Measurements from ENCODE around the gene MYO1D.

MYO1D gene

DNA sequence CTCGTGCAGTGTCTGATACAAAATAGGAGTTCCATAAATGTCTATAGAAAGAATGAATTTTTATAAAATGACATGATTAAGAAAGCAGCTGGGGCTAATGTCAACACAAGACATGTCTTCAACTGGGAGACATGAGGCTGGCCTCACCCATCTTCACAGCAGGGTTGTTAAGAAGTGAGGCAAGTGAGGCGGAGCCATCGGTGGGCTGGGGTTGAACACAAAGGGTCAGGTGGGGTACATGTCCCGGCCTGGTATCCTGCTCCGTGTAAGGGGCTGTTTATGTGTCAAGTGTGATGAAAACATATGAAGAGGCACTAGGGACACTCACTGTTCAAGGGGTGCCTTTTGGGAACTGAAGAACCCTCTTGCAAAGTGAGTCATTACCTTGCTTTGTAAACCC is 368.0 kb downstream of the MYO1D start:
- no peak overlapping the region for H3K9ac ChIP-seq (ENCODE audit: low read length in 2 of 2)
- H3K4me1 ChIP-seq (ENCODE audit: control insufficient read depth, insufficient read depth, low read length): peaks cover 7% of the 10 kb centered on the region
- H3K27me3 ChIP-seq (ENCODE audit: control insufficient read depth in 1 of 2, insufficient read depth in 2 of 2, low read length in 2 of 2): no peaks in the 10 kb centered on the region

DNA sequence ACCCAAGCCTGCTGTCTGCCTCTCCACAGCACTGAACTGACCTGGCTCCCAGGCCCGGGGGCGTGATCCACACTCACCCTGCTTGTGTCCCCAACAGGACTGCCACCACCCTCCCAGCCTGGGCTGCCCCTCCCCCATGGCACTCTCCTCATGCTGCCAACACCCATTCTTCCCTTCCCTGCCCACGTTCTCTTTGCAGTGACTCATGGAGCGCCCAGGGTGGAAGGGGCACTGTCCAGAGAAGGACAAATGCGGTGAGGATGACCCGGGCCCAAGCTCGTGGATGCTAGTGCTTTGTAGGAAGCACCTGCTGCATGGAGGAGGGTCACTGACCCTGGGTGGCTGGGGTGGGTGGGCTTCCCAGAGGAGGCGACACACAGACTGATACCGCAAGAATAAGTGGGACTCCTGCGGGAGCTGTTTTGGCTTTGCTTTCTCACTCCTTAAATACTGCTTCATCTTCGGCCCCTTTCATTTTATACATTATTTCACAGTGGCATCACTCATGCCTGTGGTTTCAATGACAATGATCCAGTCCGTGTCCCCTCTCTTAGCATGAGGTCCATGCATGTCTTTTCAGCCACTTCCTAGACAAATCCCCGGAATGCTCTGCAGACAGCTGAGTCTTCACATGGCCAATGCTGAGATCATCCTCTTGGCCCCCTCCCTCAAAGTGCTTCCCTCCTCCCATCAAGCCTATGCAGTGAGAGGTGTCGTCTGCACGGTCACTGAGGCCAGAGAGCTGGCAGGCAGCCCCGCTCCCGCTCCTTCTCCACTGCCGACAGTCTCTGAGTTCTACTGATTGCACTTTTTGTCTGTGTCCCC is 372.5 kb downstream of the MYO1D start:
- H3K9ac ChIP-seq (ENCODE audit: low read length in 2 of 2): no peak overlapping the region
- no peaks in the 10 kb centered on the region for H3K9me3 ChIP-seq (ENCODE audit: control insufficient read depth in 2 of 2, low read length in 2 of 2)
- no peaks in the 10 kb centered on the region for H3K36me3 ChIP-seq (ENCODE audit: control insufficient read depth in 2 of 2, insufficient read depth in 2 of 2, low read length in 2 of 2)
- no peaks in the 10 kb centered on the region for H3K27me3 ChIP-seq (ENCODE audit: control insufficient read depth in 1 of 2, insufficient read depth in 2 of 2, low read length in 2 of 2)
- no peak overlapping the region for H3K4me3 ChIP-seq (ENCODE audit: low read length in 2 of 2)
- peaks cover 7% of the 10 kb centered on the region for H3K4me1 ChIP-seq (ENCODE audit: control insufficient read depth, insufficient read depth, low read length)
- no peak overlapping the region for H3K27ac ChIP-seq (ENCODE audit: low read length)

More for the DNA sequence above, 368.0 kb downstream of the MYO1D start:
- Histone ChIP-seq H3K9me3 (ENCODE audit: control insufficient read depth in 2 of 2, low read length in 2 of 2) (no peaks in the 10 kb centered on the region), H3K36me3 (ENCODE audit: control insufficient read depth in 2 of 2, insufficient read depth in 2 of 2, low read length in 2 of 2) (no peaks in the 10 kb centered on the region), H3K4me3 (ENCODE audit: low read length in 2 of 2) (no peak overlapping the region), H3K27ac (ENCODE audit: low read length) (no peak overlapping the region)

DNA sequence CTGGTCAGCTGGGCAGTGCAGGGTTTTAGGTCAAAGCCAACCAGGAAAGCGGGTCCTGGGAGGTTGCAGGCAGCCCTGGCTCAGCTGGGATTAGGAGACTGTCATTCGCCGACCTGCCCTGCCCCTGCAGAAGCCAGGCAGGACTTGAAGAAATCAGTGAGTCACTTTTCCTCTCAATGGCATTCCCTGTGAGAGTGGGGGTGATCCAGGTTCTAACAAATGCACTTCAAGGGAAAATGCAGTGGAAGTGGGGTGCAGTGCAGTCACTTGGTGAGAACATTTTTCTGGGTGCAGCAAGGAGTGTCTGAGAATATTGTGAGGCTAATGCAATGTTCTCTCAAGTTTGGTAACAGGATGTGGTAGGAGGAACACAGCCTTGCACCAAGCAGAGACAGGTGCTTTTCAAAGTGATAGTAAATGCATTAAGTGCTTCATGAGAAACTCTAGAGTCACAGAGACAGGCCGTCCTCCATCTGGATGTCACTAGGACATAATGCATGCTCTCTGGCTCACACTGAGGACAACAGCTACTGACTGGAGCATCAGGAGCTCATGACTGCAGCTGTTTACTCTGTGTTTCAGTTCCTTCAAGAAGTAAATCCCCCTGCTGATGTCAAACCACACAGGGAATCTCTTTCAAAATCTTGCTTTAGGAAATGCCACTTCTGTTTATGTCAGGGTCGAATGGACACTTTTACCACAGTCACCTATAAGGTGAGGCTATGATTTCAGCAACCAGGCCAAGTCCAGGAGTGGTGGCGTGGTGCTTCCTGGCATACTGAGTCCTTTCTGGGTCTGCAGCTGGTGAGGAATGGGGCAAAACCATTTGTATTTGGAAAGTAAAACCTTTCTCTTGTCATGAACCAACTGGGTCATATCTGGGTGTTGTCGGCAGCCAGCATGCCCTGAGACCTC is 373.4 kb downstream of the MYO1D start:
- Histone ChIP-seq H3K4me3 (ENCODE audit: low read length in 2 of 2) (no peak overlapping the region), H3K27ac (ENCODE audit: low read length) (no peak overlapping the region), H3K36me3 (ENCODE audit: control insufficient read depth in 2 of 2, insufficient read depth in 2 of 2, low read length in 2 of 2) (no peaks in the 10 kb centered on the region)

DNA sequence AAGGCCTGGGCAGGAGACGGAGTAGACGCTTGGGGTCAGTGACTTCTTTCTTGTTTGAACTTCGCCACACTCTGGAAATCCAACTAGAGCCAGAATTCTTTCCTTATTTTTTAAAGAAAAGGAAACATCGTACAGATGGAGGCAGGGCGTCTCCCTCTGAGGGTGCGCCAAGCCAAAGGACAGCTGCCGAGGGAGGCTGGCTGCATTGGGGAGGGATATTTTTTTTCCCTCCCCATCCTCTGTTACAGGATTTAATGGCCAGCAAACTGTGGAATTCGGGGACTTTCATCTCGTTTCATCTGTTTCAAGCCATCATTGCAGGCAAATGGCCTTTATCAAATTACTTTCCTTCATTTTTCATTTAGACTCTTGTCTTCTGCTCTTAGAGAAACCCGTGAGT is 374.2 kb downstream of the MYO1D start:
- Histone ChIP-seq H3K36me3 (ENCODE audit: control insufficient read depth in 2 of 2, insufficient read depth in 2 of 2, low read length in 2 of 2) (no peaks in the 10 kb centered on the region), H3K9me3 (ENCODE audit: control insufficient read depth in 2 of 2, low read length in 2 of 2) (no peaks in the 10 kb centered on the region), H3K4me3 (ENCODE audit: low read length in 2 of 2) (no peak overlapping the region), H3K27me3 (ENCODE audit: control insufficient read depth in 1 of 2, insufficient read depth in 2 of 2, low read length in 2 of 2) (no peaks in the 10 kb centered on the region), H3K9ac (ENCODE audit: low read length in 2 of 2) (no peak overlapping the region), H3K4me1 (ENCODE audit: control insufficient read depth, insufficient read depth, low read length) (peaks cover 7% of the 10 kb centered on the region), H3K27ac (ENCODE audit: low read length) (no peak overlapping the region)

More for the DNA sequence above, 373.4 kb downstream of the MYO1D start:
- Histone ChIP-seq H3K4me1 (ENCODE audit: control insufficient read depth, insufficient read depth, low read length) (peaks cover 7% of the 10 kb centered on the region), H3K9me3 (ENCODE audit: control insufficient read depth in 2 of 2, low read length in 2 of 2) (no peaks in the 10 kb centered on the region), H3K27me3 (ENCODE audit: control insufficient read depth in 1 of 2, insufficient read depth in 2 of 2, low read length in 2 of 2) (no peaks in the 10 kb centered on the region), H3K9ac (ENCODE audit: low read length in 2 of 2) (no peak overlapping the region)

DNA sequence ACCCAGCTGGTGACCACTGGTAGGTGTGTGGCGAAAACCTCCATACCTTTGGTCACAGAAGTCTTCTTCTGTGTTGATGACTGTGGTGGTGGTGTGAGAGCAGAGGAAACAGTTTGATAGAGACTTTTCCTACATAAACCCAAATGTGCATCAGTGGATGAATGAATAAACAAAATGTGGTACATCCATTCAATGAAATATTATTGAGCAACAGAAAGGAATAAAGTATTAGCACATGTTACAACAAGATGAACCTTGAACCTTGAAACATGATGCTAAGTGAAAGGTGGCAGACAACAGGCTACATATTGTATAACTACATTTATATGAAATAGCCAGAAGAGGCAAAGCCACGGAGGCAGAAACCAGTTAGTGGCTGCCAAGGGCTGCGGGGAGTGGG is 374.9 kb downstream of the MYO1D start:
- Histone ChIP-seq H3K36me3 (ENCODE audit: control insufficient read depth in 2 of 2, insufficient read depth in 2 of 2, low read length in 2 of 2) (no peaks in the 10 kb centered on the region), H3K9ac (ENCODE audit: low read length in 2 of 2) (no peak overlapping the region), H3K27me3 (ENCODE audit: control insufficient read depth in 1 of 2, insufficient read depth in 2 of 2, low read length in 2 of 2) (no peaks in the 10 kb centered on the region)

DNA sequence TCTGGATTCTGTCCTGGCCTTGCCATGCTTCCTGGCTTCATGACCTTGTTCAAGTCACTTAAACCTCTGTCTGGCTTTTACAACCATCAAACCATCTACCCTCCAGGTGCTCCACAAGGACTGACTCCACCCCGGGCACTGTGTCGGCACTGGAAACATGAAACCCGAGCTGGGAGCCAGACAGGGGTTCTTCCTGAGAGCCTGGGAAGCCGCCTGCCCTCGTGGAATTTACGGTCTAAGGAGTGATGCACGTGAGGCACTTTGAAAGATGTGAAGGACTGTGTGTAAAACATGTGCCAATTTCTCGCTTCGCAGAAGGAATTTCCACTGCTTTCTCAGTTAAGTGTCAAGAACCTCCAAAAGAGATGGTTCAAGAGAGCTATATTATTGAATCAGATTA is 378.5 kb downstream of the MYO1D start:
- Histone ChIP-seq H3K4me3 (ENCODE audit: low read length in 2 of 2) (no peak overlapping the region), H3K9ac (ENCODE audit: low read length in 2 of 2) (no peak overlapping the region), H3K36me3 (ENCODE audit: control insufficient read depth in 2 of 2, insufficient read depth in 2 of 2, low read length in 2 of 2) (no peaks in the 10 kb centered on the region), H3K27ac (ENCODE audit: low read length) (no peak overlapping the region), H3K4me1 (ENCODE audit: control insufficient read depth, insufficient read depth, low read length) (peaks cover 12% of the 10 kb centered on the region), H3K9me3 (ENCODE audit: control insufficient read depth in 2 of 2, low read length in 2 of 2) (no peaks in the 10 kb centered on the region), H3K27me3 (ENCODE audit: control insufficient read depth in 1 of 2, insufficient read depth in 2 of 2, low read length in 2 of 2) (no peaks in the 10 kb centered on the region)

More for the DNA sequence above, 374.9 kb downstream of the MYO1D start:
- Histone ChIP-seq H3K9me3 (ENCODE audit: control insufficient read depth in 2 of 2, low read length in 2 of 2) (no peaks in the 10 kb centered on the region), H3K4me1 (ENCODE audit: control insufficient read depth, insufficient read depth, low read length) (peaks cover 7% of the 10 kb centered on the region), H3K4me3 (ENCODE audit: low read length in 2 of 2) (no peak overlapping the region), H3K27ac (ENCODE audit: low read length) (no peak overlapping the region)

DNA sequence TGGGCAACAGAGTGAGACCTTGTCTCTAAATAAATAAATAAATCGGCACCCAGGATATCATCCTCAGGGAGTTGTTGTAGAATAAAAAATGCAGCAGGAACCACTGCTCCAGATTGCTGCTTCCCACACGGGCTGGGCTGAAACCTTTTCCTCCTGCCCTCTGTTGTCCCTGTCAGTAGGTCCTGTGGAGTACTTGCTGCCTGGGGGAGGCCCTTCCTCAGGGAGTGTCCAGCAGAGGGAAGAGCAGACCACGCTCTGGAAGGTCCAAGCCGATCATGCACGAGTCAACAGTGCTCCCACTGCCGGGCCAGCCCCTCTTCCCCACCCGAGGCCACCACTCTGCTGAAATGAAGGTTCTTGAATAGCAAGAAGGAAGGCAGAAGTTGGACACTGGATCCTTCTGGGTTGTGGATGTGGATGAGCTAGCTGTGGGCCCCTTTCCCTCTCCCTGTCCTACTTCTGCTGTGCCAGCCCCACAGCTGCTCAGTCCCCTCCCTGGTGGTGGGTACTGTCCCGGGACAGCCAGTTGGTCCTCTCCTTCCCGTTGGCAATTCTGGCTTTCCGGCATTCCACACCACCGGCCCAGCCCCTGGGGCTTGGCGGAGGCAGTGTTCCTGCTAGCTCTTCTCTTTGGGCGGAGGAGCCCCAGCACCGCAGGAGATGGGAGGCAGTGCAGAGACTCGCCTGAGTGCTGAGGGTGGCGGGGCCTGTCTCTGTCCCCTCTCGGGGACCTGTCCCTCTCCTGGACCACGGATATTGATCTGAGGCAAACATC is 379.3 kb downstream of the MYO1D start:
- peaks cover 12% of the 10 kb centered on the region for H3K4me1 ChIP-seq (ENCODE audit: control insufficient read depth, insufficient read depth, low read length)

DNA sequence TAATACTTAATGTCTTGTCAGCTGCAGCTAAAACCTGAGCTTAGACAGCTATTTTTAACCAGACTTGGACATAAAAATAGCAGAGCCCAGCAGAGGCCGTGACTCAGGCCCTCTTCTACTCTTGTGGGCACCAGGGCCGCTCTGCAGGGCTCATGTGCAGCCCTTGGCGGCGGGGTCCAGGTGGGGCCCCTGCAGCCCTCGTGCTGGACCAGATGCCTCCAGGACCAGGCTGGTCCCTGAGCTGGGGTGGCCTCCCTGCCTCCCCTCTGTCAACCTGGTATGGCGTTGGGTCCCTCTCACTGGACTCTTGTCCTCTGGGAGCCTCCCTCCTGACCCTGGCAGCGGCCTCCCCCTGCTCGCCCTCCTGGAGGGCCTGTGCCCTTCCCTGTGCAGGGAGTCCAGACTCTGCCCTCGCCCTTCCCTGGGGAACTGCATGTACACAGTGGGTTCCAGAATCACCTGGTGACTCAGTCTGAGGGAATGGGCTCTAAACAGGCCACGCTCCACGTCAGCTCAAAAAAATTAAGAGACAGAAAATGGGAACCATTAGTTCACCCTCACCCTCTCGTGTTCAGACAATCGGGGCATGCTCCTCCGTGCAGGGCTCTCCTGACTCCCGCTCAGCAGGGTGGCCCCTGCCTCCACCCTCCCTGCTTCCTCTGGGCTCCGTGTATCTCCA is 380.4 kb downstream of the MYO1D start:
- H3K4me1 ChIP-seq (ENCODE audit: control insufficient read depth, insufficient read depth, low read length): peaks cover 12% of the 10 kb centered on the region
- no peaks in the 10 kb centered on the region for H3K27me3 ChIP-seq (ENCODE audit: control insufficient read depth in 1 of 2, insufficient read depth in 2 of 2, low read length in 2 of 2)
- no peaks in the 10 kb centered on the region for H3K36me3 ChIP-seq (ENCODE audit: control insufficient read depth in 2 of 2, insufficient read depth in 2 of 2, low read length in 2 of 2)
- no peak overlapping the region for H3K4me3 ChIP-seq (ENCODE audit: low read length in 2 of 2)
- H3K9ac ChIP-seq (ENCODE audit: low read length in 2 of 2): no peak overlapping the region
- no peak overlapping the region for H3K27ac ChIP-seq (ENCODE audit: low read length)
- H3K9me3 ChIP-seq (ENCODE audit: control insufficient read depth in 2 of 2, low read length in 2 of 2): no peaks in the 10 kb centered on the region

More for the DNA sequence above, 379.3 kb downstream of the MYO1D start:
- no peak overlapping the region for H3K27ac ChIP-seq (ENCODE audit: low read length)
- no peaks in the 10 kb centered on the region for H3K36me3 ChIP-seq (ENCODE audit: control insufficient read depth in 2 of 2, insufficient read depth in 2 of 2, low read length in 2 of 2)
- H3K9me3 ChIP-seq (ENCODE audit: control insufficient read depth in 2 of 2, low read length in 2 of 2): no peaks in the 10 kb centered on the region
- no peak overlapping the region for H3K9ac ChIP-seq (ENCODE audit: low read length in 2 of 2)
- no peaks in the 10 kb centered on the region for H3K27me3 ChIP-seq (ENCODE audit: control insufficient read depth in 1 of 2, insufficient read depth in 2 of 2, low read length in 2 of 2)
- no peak overlapping the region for H3K4me3 ChIP-seq (ENCODE audit: low read length in 2 of 2)

DNA sequence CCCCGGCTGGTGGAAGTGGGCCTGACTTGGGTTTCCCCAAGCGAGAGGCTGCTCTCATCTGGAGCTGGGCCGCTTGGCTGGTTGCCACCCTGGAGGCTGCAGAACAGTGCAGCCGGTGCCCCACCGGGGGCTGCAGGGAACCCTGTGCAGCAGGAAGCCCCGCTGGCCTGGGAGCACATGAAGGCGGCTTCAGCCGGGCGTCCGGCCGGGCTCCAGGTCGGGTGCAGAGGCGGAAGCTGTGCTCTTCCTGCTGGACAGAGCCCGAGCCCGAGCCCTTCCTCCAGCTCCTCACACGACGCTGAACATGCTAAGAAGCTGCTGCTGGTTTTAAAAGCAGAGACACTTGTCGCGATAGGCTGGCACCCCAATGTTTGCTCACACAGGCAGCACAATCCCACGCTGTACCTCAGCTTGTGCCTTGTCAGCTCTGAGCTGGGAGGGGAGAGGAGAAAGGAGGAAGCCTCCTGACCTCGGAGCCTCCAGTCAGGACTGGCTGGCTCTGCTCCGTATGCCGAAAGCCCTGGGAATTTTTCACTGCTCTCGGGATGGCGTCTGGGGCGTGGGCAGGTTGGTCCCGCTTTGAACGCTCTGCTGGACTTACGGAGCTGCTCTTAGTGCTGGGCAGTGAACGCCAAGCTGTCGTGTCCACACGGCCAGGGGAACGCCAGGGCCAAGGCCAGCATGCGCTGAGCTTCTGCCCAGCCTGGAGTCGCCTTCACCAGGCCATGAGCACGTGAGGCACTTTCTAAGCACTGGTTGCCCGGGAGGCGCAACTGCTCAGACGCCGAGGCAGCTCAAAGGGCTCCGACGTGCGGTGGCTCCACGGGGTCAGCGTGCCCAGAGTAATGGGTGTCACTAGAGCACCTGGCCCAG is 381.3 kb downstream of the MYO1D start:
- Histone ChIP-seq H3K9ac (ENCODE audit: low read length in 2 of 2) (no peak overlapping the region), H3K36me3 (ENCODE audit: control insufficient read depth in 2 of 2, insufficient read depth in 2 of 2, low read length in 2 of 2) (no peaks in the 10 kb centered on the region), H3K27ac (ENCODE audit: low read length) (no peak overlapping the region), H3K27me3 (ENCODE audit: control insufficient read depth in 1 of 2, insufficient read depth in 2 of 2, low read length in 2 of 2) (no peaks in the 10 kb centered on the region), H3K9me3 (ENCODE audit: control insufficient read depth in 2 of 2, low read length in 2 of 2) (no peaks in the 10 kb centered on the region), H3K4me3 (ENCODE audit: low read length in 2 of 2) (no peak overlapping the region), H3K4me1 (ENCODE audit: control insufficient read depth, insufficient read depth, low read length) (peaks cover 12% of the 10 kb centered on the region)
